HG03521 (cell line): ENCODE data around the gene OSM.

Source experiments
- ATAC-seq: cut with Tn5 transposase; IDR thresholded peaks from one replicate; pipeline ENCODE4 v1.9.1; 2021; ENCODE audit warnings: mild to moderate bottlenecking, moderate library complexity; ENCODE audit not compliant: unreplicated experiment

The OSM gene

GRCh38 chr22:30212996-30213441, 53.6 kb downstream of the OSM start:
- no peak for ATAC-seq
